B cell (primary cell): ENCODE measurements around the gene GPR158.

Experiments used
- CTCF ChIP-seq: fragments of 200-600 bp; IDR thresholded peaks from one replicate; pipeline ENCODE4 v1.8.0; 2022; ENCODE audit warnings: antibody characterized with exemption, mild to moderate bottlenecking
- EZH2 ChIP-seq: IDR thresholded peaks from 2 replicates; pipeline ENCODE4 v1.6.1; 2012; ENCODE audit warnings: borderline replicate concordance, low read depth, mild to moderate bottlenecking, moderate library complexity, low read length; ENCODE audit not compliant: insufficient read depth, poor library complexity, severe bottlenecking

DNA sequence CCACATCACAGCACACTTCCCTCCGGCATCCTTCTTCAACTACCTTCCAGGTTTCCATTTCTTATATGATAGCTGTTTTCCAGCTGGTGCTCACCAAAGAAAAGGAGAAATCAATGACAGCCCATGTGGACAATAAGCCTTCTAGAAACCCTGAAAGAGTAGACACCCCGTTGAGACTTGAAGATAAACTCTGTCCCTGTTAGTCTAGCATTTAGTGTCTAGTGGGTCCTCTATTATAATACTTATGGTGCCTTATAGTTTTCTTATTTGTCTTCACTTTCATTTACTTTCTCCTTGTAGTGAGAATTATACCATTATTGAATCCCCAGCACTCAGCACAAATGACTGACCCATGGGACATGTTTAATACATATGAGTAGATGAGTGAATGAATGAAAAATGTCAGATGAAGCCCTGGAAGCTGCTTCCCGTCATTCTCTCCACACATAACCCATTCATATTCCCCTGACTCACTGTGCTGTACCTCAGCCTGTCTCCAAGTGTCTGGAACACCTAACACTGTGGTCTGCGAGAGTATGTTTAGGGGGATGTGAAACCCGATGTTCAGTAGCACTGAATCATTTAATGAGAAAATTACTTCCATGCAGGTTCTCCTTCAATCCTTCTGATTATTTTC, 377.6 kb downstream of the GPR158 start:
- TF ChIP-seq CTCF (no peak), EZH2 (no peak)
